H54 (cell line): Measurements from ENCODE around the gene SENP6.
A peak's percentile ranks its signal among the peaks of the same experiment; 100 is the strongest.

Experiments used
- DNase-seq: peaks from one replicate; pipeline ENCODE4 v3.0.0; 2011; ENCODE audit warnings: low spot score, mixed read lengths; ENCODE audit not compliant: insufficient read length
- FAIRE-seq: peaks from 3 replicates; lab custom pipeline; 2011; peaks lifted over from hg19 to GRCh38; lab: Jason Lieb, UNC
- POLR2A ChIP-seq: IDR thresholded peaks from 2 replicates; pipeline ENCODE4 v1.6.1; 2011; ENCODE audit warnings: low read depth, mild to moderate bottlenecking, low read length

The SENP6 gene

GRCh38 chr6:75760320-75760719, 158.6 kb downstream of the SENP6 start:
- DNase-seq = no peak
- no peak for FAIRE-seq
- TF ChIP-seq POLR2A = no peak

DNA sequence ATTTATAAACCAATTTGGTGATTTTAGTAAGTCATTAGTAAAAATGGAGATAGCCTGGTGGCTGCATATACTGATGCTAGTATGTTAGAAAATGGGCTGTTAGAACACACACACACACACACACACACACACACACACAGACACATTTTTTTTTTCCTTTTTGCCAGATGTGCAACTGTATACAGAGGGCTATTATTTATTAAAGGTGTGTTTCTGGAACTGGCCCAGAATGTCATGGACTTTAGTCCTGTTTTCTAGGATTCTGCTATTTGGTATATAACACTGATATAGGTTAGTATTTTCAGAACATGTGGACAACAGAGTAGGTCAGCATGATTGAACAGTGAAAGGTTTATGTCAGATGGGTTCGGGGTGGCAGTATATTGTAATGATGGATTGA, 159.8 kb downstream of the SENP6 start:
- FAIRE-seq (peak; percentile 30), DNase-seq (no peak)
- TF ChIP-seq POLR2A = no peak

GRCh38 chr6:75762063-75762462, 160.4 kb downstream of the SENP6 start:
- TF ChIP-seq POLR2A = no peak
- no peak for FAIRE-seq

GRCh38 chr6:75766387-75766786, 164.7 kb downstream of the SENP6 start:
- no peak for FAIRE-seq
- TF ChIP-seq POLR2A = no peak
- DNase-seq = no peak

More at GRCh38 chr6:75762063-75762462, 160.4 kb downstream of the SENP6 start:
- no peak for DNase-seq
